ENCODE data around the gene AQP10.
"Not testable (repeated sequence)": the region's sequence is repeated elsewhere in the genome, so short reads cannot be mapped to it uniquely, and the experiment has no call there.

AQP10 gene

GRCh38 chr1:154312229-154313065 lies 8.4 kb upstream of the AQP10 start:
- not testable (repeated sequence) for H3K27me3 Mint-ChIP-seq (ENCODE audit: low read depth)
- H3K9me3 Mint-ChIP-seq: peaks cover 10% of the 10 kb centered on the region

GRCh38 chr1:154313066-154313356 lies 7.9 kb upstream of the AQP10 start:
- Mint-ChIP-seq H3K4me3 (no peak overlapping the region), H3K4me1 (ENCODE audit: low read depth) (peaks cover 6% of the 10 kb centered on the region), H3K27ac (no peak overlapping the region), H3K27me3 (ENCODE audit: low read depth) (peaks cover 10% of the 10 kb centered on the region), H3K9me3 (peaks cover 14% of the 10 kb centered on the region), H3K36me3 (ENCODE audit: low read depth) (peaks cover 6% of the 10 kb centered on the region)

More at GRCh38 chr1:154312229-154313065, 8.4 kb upstream of the AQP10 start:
- H3K4me3 Mint-ChIP-seq; H3K36me3 Mint-ChIP-seq (ENCODE audit: low read depth); H3K27ac Mint-ChIP-seq: not testable (repeated sequence)
- H3K4me1 Mint-ChIP-seq (ENCODE audit: low read depth): peaks cover 11% of the 10 kb centered on the region

GRCh38 chr1:154314226-154314625 lies 6.7 kb upstream of the AQP10 start:
- Mint-ChIP-seq H3K27me3 (ENCODE audit: low read depth) (peaks cover 13% of the 10 kb centered on the region), H3K9me3 (peaks cover 14% of the 10 kb centered on the region)
- H3K4me3 Mint-ChIP-seq; H3K4me1 Mint-ChIP-seq (ENCODE audit: low read depth); H3K27ac Mint-ChIP-seq; H3K36me3 Mint-ChIP-seq (ENCODE audit: low read depth): not testable (repeated sequence)

GRCh38 chr1:154316704-154317103 lies 4.2 kb upstream of the AQP10 start:
- H3K4me3 Mint-ChIP-seq: no peak overlapping the region
- no peak overlapping the region for H3K27ac Mint-ChIP-seq
- H3K9me3 Mint-ChIP-seq: peaks cover 14% of the 10 kb centered on the region
- H3K27me3 Mint-ChIP-seq (ENCODE audit: low read depth): peaks cover 21% of the 10 kb centered on the region
- H3K4me1 Mint-ChIP-seq (ENCODE audit: low read depth): peaks cover 1% of the 10 kb centered on the region
- H3K36me3 Mint-ChIP-seq (ENCODE audit: low read depth): peaks cover 3% of the 10 kb centered on the region

GRCh38 chr1:154318386-154318785 lies 2.5 kb upstream of the AQP10 start:
- H3K9me3 Mint-ChIP-seq: peaks cover 14% of the 10 kb centered on the region
- H3K36me3 Mint-ChIP-seq (ENCODE audit: low read depth): peaks cover 3% of the 10 kb centered on the region
- H3K27me3 Mint-ChIP-seq (ENCODE audit: low read depth): peaks cover 36% of the 10 kb centered on the region
- H3K27ac Mint-ChIP-seq: no peak overlapping the region
- peaks cover 1% of the 10 kb centered on the region for H3K4me1 Mint-ChIP-seq (ENCODE audit: low read depth)
- no peak overlapping the region for H3K4me3 Mint-ChIP-seq

- H3K4me3 Mint-ChIP-seq; H3K36me3 Mint-ChIP-seq (ENCODE audit: low read depth); H3K27ac Mint-ChIP-seq: not testable (repeated sequence)
- Mint-ChIP-seq H3K9me3 (peaks cover 12% of the 10 kb centered on the region), H3K27me3 (ENCODE audit: low read depth) (peaks cover 47% of the 10 kb centered on the region), H3K4me1 (ENCODE audit: low read depth) (peaks cover 10% of the 10 kb centered on the region)
These were observed 679 bp downstream of the AQP10 start for GRCh38 chr1:154321609-154321934.

- Mint-ChIP-seq H3K27me3 (ENCODE audit: low read depth) (peaks cover 34% of the 10 kb centered on the region), H3K27ac (no peak overlapping the region), H3K4me3 (no peak overlapping the region), H3K4me1 (ENCODE audit: low read depth) (peaks cover 23% of the 10 kb centered on the region), H3K9me3 (no peaks in the 10 kb centered on the region), H3K36me3 (ENCODE audit: low read depth) (no peaks in the 10 kb centered on the region)
These were observed 2.6 kb downstream of the AQP10 start for GRCh38 chr1:154323493-154323892.

GRCh38 chr1:154324241-154324640 lies 3.3 kb downstream of the AQP10 start:
- H3K36me3 Mint-ChIP-seq (ENCODE audit: low read depth): no peaks in the 10 kb centered on the region
- peak overlapping the region; percentile 94 for H3K4me3 Mint-ChIP-seq
- peak overlapping the region; percentile 31 for H3K27ac Mint-ChIP-seq
- H3K9me3 Mint-ChIP-seq: no peaks in the 10 kb centered on the region
- peaks cover 34% of the 10 kb centered on the region for H3K27me3 Mint-ChIP-seq (ENCODE audit: low read depth)
- H3K4me1 Mint-ChIP-seq (ENCODE audit: low read depth): peaks cover 26% of the 10 kb centered on the region

GRCh38 chr1:154324669-154325582 lies 4.0 kb downstream of the AQP10 start, which contains the start of gene ATP8B2:
ATP8B2 (plus strand) TSS chr1:154325525; CDS start chr1:154328142, 2,617 bp downstream.
- Mint-ChIP-seq H3K27ac (peak within 1 kb of the TSS; percentile 92), H3K9me3 (no peaks in the 10 kb centered on the region), H3K4me3 (peak within 1 kb of the TSS; percentile 94), H3K27me3 (ENCODE audit: low read depth) (peaks cover 34% of the 10 kb centered on the region), H3K36me3 (ENCODE audit: low read depth) (peaks cover 5% of the 10 kb centered on the region), H3K4me1 (ENCODE audit: low read depth) (peaks cover 33% of the 10 kb centered on the region)

GRCh38 chr1:154325583-154326545 lies 5.0 kb downstream of the AQP10 start:
- H3K27me3 Mint-ChIP-seq (ENCODE audit: low read depth): peaks cover 34% of the 10 kb centered on the region
- H3K36me3 Mint-ChIP-seq (ENCODE audit: low read depth): peaks cover 10% of the 10 kb centered on the region
- H3K4me1 Mint-ChIP-seq (ENCODE audit: low read depth): peaks cover 43% of the 10 kb centered on the region
- peak overlapping the region; percentile 90 for H3K4me3 Mint-ChIP-seq
- H3K9me3 Mint-ChIP-seq: no peaks in the 10 kb centered on the region
- peak overlapping the region; percentile 84 for H3K27ac Mint-ChIP-seq

GRCh38 chr1:154326546-154327465 lies 5.9 kb downstream of the AQP10 start:
- peaks cover 48% of the 10 kb centered on the region for H3K4me1 Mint-ChIP-seq (ENCODE audit: low read depth)
- H3K27ac Mint-ChIP-seq: peak overlapping the region; percentile 84
- H3K9me3 Mint-ChIP-seq: no peaks in the 10 kb centered on the region
- peaks cover 25% of the 10 kb centered on the region for H3K27me3 Mint-ChIP-seq (ENCODE audit: low read depth)
- peak overlapping the region; percentile 90 for H3K4me3 Mint-ChIP-seq
- H3K36me3 Mint-ChIP-seq (ENCODE audit: low read depth): peaks cover 19% of the 10 kb centered on the region

- Mint-ChIP-seq H3K27ac (peak overlapping the region; percentile 77), H3K4me1 (ENCODE audit: low read depth) (peaks cover 52% of the 10 kb centered on the region), H3K36me3 (ENCODE audit: low read depth) (peaks cover 26% of the 10 kb centered on the region), H3K9me3 (no peaks in the 10 kb centered on the region), H3K27me3 (ENCODE audit: low read depth) (peaks cover 17% of the 10 kb centered on the region), H3K4me3 (peak overlapping the region; percentile 90)
These were observed 6.8 kb downstream of the AQP10 start for GRCh38 chr1:154327466-154328317.
